ENCODE measurements around the gene MAPK11. TPM values are rescaled to one million over a fixed set of nuclear protein-coding genes. Genes with fewer than 3 reads are reported as not detected.

MAPK11 gene
- total and polyA plus RNA-seq, 10 of the 15 experiments (the other 5 are each of a cell fraction or from before 2014, with no cell fraction given), result 0.05 to 12.8 (median 3.7) TPM

DNA sequence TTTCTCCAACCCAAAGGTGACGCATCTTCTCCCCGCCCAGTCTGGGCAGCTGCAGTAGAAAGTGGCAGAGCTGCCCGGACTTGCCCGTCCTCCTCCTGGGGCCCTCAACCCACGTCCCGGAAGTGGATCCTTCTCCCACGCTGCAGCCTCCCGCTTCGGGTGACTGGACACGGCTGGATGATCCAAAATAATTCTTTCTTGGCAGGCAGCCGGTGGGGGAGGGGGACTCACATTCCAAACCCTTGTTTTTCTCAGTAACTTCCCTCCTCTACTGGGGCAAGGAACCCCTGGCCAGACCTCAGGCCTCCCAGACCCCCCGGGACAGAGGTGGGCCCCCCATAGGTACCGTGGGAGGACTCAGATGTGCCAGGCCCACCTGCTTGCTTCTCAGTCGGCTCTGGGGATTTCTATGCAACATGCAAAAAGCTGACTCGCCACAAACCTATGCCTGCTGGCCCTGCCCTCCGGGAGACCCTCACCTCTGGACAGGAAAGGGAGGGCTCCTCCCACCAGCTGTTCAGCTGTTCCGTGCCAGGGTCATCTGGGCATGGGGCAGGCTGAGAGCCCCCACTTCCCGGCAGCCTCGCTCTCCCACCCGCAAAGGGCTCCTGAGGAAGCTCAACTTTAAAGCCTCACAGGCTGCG is 35.9 kb upstream of the MAPK11 start (continued):
- no peak for TF ChIP-seq CUX1 (IDR thresholded peaks at IDR 0.05; ENCODE audit: insufficient replicate concordance, low read depth, low read length)
- no peak for TF ChIP-seq NFYB (IDR thresholded peaks at IDR 0.05; ENCODE audit: insufficient read depth, low read depth, low read length)
- TF ChIP-seq, protein P1, sequence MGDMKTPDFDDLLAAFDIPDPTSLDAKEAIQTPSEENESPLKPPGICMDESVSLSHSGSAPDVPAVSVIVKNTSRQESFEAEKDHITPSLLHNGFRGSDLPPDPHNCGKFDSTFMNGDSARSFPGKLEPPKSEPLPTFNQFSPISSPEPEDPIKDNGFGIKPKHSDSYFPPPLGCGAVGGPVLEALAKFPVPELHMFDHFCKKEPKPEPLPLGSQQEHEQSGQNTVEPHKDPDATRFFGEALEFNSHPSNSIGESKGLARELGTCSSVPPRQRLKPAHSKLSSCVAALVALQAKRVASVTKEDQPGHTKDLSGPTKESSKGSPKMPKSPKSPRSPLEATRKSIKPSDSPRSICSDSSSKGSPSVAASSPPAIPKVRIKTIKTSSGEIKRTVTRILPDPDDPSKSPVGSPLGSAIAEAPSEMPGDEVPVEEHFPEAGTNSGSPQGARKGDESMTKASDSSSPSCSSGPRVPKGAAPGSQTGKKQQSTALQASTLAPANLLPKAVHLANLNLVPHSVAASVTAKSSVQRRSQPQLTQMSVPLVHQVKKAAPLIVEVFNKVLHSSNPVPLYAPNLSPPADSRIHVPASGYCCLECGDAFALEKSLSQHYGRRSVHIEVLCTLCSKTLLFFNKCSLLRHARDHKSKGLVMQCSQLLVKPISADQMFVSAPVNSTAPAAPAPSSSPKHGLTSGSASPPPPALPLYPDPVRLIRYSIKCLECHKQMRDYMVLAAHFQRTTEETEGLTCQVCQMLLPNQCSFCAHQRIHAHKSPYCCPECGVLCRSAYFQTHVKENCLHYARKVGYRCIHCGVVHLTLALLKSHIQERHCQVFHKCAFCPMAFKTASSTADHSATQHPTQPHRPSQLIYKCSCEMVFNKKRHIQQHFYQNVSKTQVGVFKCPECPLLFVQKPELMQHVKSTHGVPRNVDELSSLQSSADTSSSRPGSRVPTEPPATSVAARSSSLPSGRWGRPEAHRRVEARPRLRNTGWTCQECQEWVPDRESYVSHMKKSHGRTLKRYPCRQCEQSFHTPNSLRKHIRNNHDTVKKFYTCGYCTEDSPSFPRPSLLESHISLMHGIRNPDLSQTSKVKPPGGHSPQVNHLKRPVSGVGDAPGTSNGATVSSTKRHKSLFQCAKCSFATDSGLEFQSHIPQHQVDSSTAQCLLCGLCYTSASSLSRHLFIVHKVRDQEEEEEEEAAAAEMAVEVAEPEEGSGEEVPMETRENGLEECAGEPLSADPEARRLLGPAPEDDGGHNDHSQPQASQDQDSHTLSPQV (IDR thresholded peaks at IDR 0.05), result no peak
- TF ChIP-seq PKNOX1 (IDR thresholded peaks at IDR 0.05), result no peak
- no peak for TF ChIP-seq FOS (IDR thresholded peaks at IDR 0.05; ENCODE audit: borderline replicate concordance, extremely low read depth, insufficient read length)
- TF ChIP-seq EED (IDR thresholded peaks at IDR 0.05; ENCODE audit: low read depth), result peak; percentile 88
- TF ChIP-seq NFYA (IDR thresholded peaks at IDR 0.05; ENCODE audit: borderline replicate concordance, low read depth, low read length), result no peak
- TF ChIP-seq CREB1 (IDR thresholded peaks at IDR 0.05; ENCODE audit: low read depth), result peak; percentile 53; the same call in 1 of the 2 replicates
- no peak for TF ChIP-seq EZH2 (IDR thresholded peaks at IDR 0.05; ENCODE audit: borderline replicate concordance, control insufficient read depth, low read depth, low read length)
- TF ChIP-seq PBX3 (IDR thresholded peaks at IDR 0.05; ENCODE audit: insufficient replicate concordance, low read depth, low read length), result no peak
- peak; percentile 70; the same call in 1 of the 2 replicates for TF ChIP-seq MTA2 (IDR thresholded peaks at IDR 0.05; ENCODE audit: low read depth)
- no peak for TF ChIP-seq ETV6 (conservative IDR thresholded peaks at IDR 0.05 in 1 of 2, IDR thresholded peaks at IDR 0.05 in 1 of 2; ENCODE audit: borderline replicate concordance in 1 of 2, low read depth in 1 of 2)
- no peak for TF ChIP-seq CEBPB (IDR thresholded peaks at IDR 0.05; ENCODE audit: borderline replicate concordance in 1 of 2, low read depth in 2 of 2, low read length in 2 of 2)
- TF ChIP-seq ZNF622 (IDR thresholded peaks at IDR 0.05), result no peak
- no peak for TF ChIP-seq RFX5 (IDR thresholded peaks at IDR 0.05; ENCODE audit: low read depth, low read length)
- TF ChIP-seq HCFC1 (IDR thresholded peaks at IDR 0.05; ENCODE audit: low read length), result no peak
- no peak for TF ChIP-seq WRNIP1 (IDR thresholded peaks at IDR 0.05; ENCODE audit: borderline replicate concordance, low read depth, low read length)
- no peak for TF ChIP-seq SIN3A (IDR thresholded peaks at IDR 0.05; ENCODE audit: low read depth, low read length)

Measured in GM12878 (cell line).